ENCODE measurements around the gene PTPRD. TPM values are rescaled to one million over a fixed set of nuclear protein-coding genes. Genes with fewer than 3 reads are reported as not detected.

Gene PTPRD
- total RNA-seq, 1 donor from 2014 or later = 532 TPM

DNA sequence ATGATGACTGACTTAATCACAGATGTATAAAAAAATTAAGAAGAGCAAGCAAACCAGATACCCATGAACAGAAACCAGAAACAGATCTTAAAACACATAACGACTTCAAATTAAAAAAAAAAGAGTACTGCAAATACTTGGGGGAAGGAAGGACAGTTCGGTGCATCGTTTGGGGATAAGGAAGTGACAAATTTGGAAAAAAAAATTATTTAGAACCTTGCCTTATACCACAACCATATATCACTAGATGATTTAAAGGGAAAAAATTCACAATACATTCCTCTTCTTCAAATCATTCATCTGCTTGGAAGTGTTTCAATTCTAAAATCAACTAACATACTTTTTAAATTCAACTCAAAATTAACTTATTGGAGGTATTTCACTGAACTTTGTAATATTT is 1774.7 kb downstream of the PTPRD start:
- Mint-ChIP-seq H3K27ac (ENCODE audit: unreplicated experiment) (no peak overlapping the region), H3K9me3 (ENCODE audit: unreplicated experiment) (no peaks in the 10 kb centered on the region), H3K4me1 (ENCODE audit: low read depth, unreplicated experiment) (peaks cover 10% of the 10 kb centered on the region), H3K36me3 (ENCODE audit: unreplicated experiment) (no peaks in the 10 kb centered on the region), H3K27me3 (ENCODE audit: unreplicated experiment) (peaks cover under 1% of the 10 kb centered on the region), H3K4me3 (ENCODE audit: unreplicated experiment) (no peak overlapping the region)
- TF ChIP-seq, protein P1, sequence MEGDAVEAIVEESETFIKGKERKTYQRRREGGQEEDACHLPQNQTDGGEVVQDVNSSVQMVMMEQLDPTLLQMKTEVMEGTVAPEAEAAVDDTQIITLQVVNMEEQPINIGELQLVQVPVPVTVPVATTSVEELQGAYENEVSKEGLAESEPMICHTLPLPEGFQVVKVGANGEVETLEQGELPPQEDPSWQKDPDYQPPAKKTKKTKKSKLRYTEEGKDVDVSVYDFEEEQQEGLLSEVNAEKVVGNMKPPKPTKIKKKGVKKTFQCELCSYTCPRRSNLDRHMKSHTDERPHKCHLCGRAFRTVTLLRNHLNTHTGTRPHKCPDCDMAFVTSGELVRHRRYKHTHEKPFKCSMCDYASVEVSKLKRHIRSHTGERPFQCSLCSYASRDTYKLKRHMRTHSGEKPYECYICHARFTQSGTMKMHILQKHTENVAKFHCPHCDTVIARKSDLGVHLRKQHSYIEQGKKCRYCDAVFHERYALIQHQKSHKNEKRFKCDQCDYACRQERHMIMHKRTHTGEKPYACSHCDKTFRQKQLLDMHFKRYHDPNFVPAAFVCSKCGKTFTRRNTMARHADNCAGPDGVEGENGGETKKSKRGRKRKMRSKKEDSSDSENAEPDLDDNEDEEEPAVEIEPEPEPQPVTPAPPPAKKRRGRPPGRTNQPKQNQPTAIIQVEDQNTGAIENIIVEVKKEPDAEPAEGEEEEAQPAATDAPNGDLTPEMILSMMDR (IDR thresholded peaks at IDR 0.05; ENCODE audit: partially characterized antibody, unreplicated experiment) = no peak
- no peak for DNase-seq

DNA sequence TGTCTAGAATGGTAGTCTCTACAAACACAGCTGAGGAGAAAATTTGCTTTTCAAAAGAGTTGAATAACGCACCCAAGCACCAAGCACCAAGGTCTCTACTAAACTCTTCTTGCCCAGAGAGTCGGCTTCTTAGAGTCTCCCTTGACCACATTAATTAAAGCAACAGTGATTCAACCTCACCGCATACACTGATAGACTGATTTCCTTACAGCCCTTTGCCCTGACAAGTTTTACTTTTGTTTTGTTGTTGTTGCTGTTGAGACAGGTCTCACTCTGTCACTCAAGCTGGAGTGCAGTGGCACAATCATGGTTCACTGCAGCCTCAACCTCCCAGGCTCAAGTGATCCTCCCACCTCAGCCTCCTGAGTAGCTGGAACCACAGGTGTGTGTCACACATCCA is 1777.5 kb downstream of the PTPRD start:
- Mint-ChIP-seq H3K27ac (ENCODE audit: unreplicated experiment) (no peak overlapping the region), H3K4me3 (ENCODE audit: unreplicated experiment) (no peak overlapping the region), H3K36me3 (ENCODE audit: unreplicated experiment) (no peaks in the 10 kb centered on the region), H3K27me3 (ENCODE audit: unreplicated experiment) (peaks cover 2% of the 10 kb centered on the region), H3K9me3 (ENCODE audit: unreplicated experiment) (peaks cover 2% of the 10 kb centered on the region), H3K4me1 (ENCODE audit: low read depth, unreplicated experiment) (peaks cover 19% of the 10 kb centered on the region)
- no peak for DNase-seq
- TF ChIP-seq, protein P1 (IDR thresholded peaks at IDR 0.05; ENCODE audit: partially characterized antibody, unreplicated experiment) = no peak

- peaks cover 2% of the 10 kb centered on the region for H3K27me3 Mint-ChIP-seq (ENCODE audit: unreplicated experiment)
- H3K9me3 Mint-ChIP-seq (ENCODE audit: unreplicated experiment) = peaks cover 2% of the 10 kb centered on the region
- TF ChIP-seq, protein P1 (IDR thresholded peaks at IDR 0.05; ENCODE audit: partially characterized antibody, unreplicated experiment) = no peak
- H3K4me3 Mint-ChIP-seq (ENCODE audit: unreplicated experiment) = peak overlapping the region; percentile 41
- no peaks in the 10 kb centered on the region for H3K36me3 Mint-ChIP-seq (ENCODE audit: unreplicated experiment)
- peaks cover 25% of the 10 kb centered on the region for H3K4me1 Mint-ChIP-seq (ENCODE audit: low read depth, unreplicated experiment)
- DNase-seq = no peak
- H3K27ac Mint-ChIP-seq (ENCODE audit: unreplicated experiment) = no peak overlapping the region
These were observed 1779.8 kb downstream of the PTPRD start for GRCh38 chr9:8832955-8833354.

GRCh38 chr9:8832386-8832785 is 1780.4 kb downstream of the PTPRD start:
- no peak for DNase-seq
- Mint-ChIP-seq H3K4me1 (ENCODE audit: low read depth, unreplicated experiment) (peaks cover 25% of the 10 kb centered on the region), H3K27ac (ENCODE audit: unreplicated experiment) (peak overlapping the region; percentile 52), H3K9me3 (ENCODE audit: unreplicated experiment) (peaks cover 2% of the 10 kb centered on the region), H3K36me3 (ENCODE audit: unreplicated experiment) (no peaks in the 10 kb centered on the region), H3K27me3 (ENCODE audit: unreplicated experiment) (peaks cover 2% of the 10 kb centered on the region), H3K4me3 (ENCODE audit: unreplicated experiment) (peak overlapping the region; percentile 10)
- TF ChIP-seq, protein P1 (IDR thresholded peaks at IDR 0.05; ENCODE audit: partially characterized antibody, unreplicated experiment) = no peak

GRCh38 chr9:8831568-8831967 is 1781.2 kb downstream of the PTPRD start:
- H3K4me3 Mint-ChIP-seq (ENCODE audit: unreplicated experiment) = no peak overlapping the region
- H3K27me3 Mint-ChIP-seq (ENCODE audit: unreplicated experiment) = peaks cover 2% of the 10 kb centered on the region
- H3K36me3 Mint-ChIP-seq (ENCODE audit: unreplicated experiment) = no peaks in the 10 kb centered on the region
- H3K9me3 Mint-ChIP-seq (ENCODE audit: unreplicated experiment) = peaks cover 2% of the 10 kb centered on the region
- TF ChIP-seq, protein P1 (IDR thresholded peaks at IDR 0.05; ENCODE audit: partially characterized antibody, unreplicated experiment) = no peak
- no peak for DNase-seq
- H3K4me1 Mint-ChIP-seq (ENCODE audit: low read depth, unreplicated experiment) = peaks cover 29% of the 10 kb centered on the region
- H3K27ac Mint-ChIP-seq (ENCODE audit: unreplicated experiment) = peak overlapping the region; percentile 52
